Measurements from ENCODE around the gene PSPN. TPM values are rescaled to one million over a fixed set of nuclear protein-coding genes. Genes with fewer than 3 reads are reported as not detected.
"Not testable (repeated sequence)": the region's sequence is repeated elsewhere in the genome, so short reads cannot be mapped to it uniquely, and the experiment has no call there.

Gene PSPN
- total and polyA plus RNA-seq, 9 of the 15 experiments (the other 6 are each of a cell fraction or from before 2014, with no cell fraction given): 0.21 to 1.1 (median 0.58) TPM

- 57% methylated on average over 18 of the region's 23 CpGs for WGBS (ENCODE audit: insufficient coverage, low coverage, missing lambda C conversion rate)
- H3K36me3 ChIP-seq (ENCODE audit: control insufficient read depth, insufficient read depth, low read length); in situ Hi-C loops (cut with MboI); H3K4me2 ChIP-seq (ENCODE audit: insufficient read depth, low read length); H3K9me1 ChIP-seq (ENCODE audit: control insufficient read depth, insufficient read depth, low read length); CTCF ChIA-PET (ENCODE audit: low intra/inter-chr PET ratio); BruUV-seq (replicated peaks); H3K27me3 ChIP-seq (ENCODE audit: control insufficient read depth in 2 of 2, insufficient read depth in 2 of 2, low read length in 2 of 2); H4K20me1 ChIP-seq (replicated peaks; ENCODE audit: control insufficient read depth, insufficient read depth, low read length); H3K9me3 ChIP-seq (replicated peaks; ENCODE audit: control insufficient read depth, insufficient read depth, low read depth, low read length); DNase-seq (ENCODE audit: extremely low read depth in 1 of 4, low spot score in 3 of 4); H2AFZ ChIP-seq (ENCODE audit: low read depth, low read length); FAIRE-seq; H3K27ac ChIP-seq (ENCODE audit: extremely low read depth, low read depth, low read length); intact Hi-C loops (cut with micrococcal nuclease); H3K79me2 ChIP-seq (ENCODE audit: control insufficient read depth, insufficient read depth, low read length); H3K4me3 ChIP-seq: not testable (repeated sequence)
- ATAC-seq: peak; percentile 26; the same call in 1 of the 3 replicates
- TF ChIP-seq ZNF121 (CRISPR knock-in tag; conservative IDR thresholded peaks at IDR 0.05): peak; percentile 80
- peak; percentile 51 for TF ChIP-seq EGR1 (conservative IDR thresholded peaks at IDR 0.05)
- H3K4me1 ChIP-seq (replicated peaks in 1 of 2; ENCODE audit: control insufficient read depth in 2 of 2, insufficient read depth in 2 of 2, low read length in 2 of 2): peaks cover 0 to 13% of the 10 kb centered on the region in 2 experiments; a peak in 3 of 5 replicates
- H3K9ac ChIP-seq (ENCODE audit: insufficient read depth in 1 of 2, low read depth in 2 of 2, low read length in 2 of 2): peak overlapping the region in 1 of 2 experiments; percentile 50; a peak in 1 of 4 replicates
- POLR2A ChIA-PET: interaction anchor here (1.0 kb wide), 1 partner anchor 24 kb away, joined by 3 read pairs; the partner anchor contains the start of gene KHSRP
These were observed 24.6 kb upstream of the PSPN start for GRCh38 chr19:6400062-6400944.

DNA sequence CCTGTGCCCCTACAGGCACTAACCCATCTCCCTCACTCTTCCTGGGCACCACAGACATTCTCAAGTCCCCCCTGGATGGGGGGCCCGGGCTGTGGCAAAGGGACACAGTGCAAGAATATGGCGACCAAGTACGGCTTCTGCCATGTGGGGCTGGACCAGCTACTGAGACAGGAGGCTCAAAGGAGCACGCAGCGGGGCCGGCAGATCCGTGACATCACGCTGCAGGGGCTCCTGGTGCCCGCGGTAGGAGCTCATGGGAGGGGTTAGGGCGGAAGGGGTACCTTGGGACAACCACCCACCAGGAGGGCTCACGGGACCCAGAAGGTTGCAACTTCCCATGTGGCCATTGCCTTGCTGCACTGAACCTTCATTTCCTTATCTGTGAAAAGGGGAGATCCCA is 20.6 kb upstream of the PSPN start:
- Histone ChIP-seq H3K27ac (ENCODE audit: extremely low read depth, low read depth, low read length) (no peak overlapping the region), H4K20me1 (replicated peaks; ENCODE audit: control insufficient read depth, insufficient read depth, low read length) (no peaks in the 10 kb centered on the region), H3K4me3 (no peak overlapping the region), H3K79me2 (ENCODE audit: control insufficient read depth, insufficient read depth, low read length) (peaks cover 18% of the 10 kb centered on the region), H3K4me2 (ENCODE audit: insufficient read depth, low read length) (no peak overlapping the region), H3K9me1 (ENCODE audit: control insufficient read depth, insufficient read depth, low read length) (no peaks in the 10 kb centered on the region), H3K9me3 (replicated peaks; ENCODE audit: control insufficient read depth, insufficient read depth, low read depth, low read length) (no peaks in the 10 kb centered on the region), H2AFZ (ENCODE audit: low read depth, low read length) (no peak overlapping the region), H3K27me3 (ENCODE audit: control insufficient read depth in 2 of 2, insufficient read depth in 2 of 2, low read length in 2 of 2) (no peaks in the 10 kb centered on the region), H3K4me1 (replicated peaks in 1 of 2; ENCODE audit: control insufficient read depth in 2 of 2, insufficient read depth in 2 of 2, low read length in 2 of 2) (peaks cover 8 to 22% of the 10 kb centered on the region in 2 experiments; a peak in 3 of 5 replicates), H3K36me3 (ENCODE audit: control insufficient read depth, insufficient read depth, low read length) (peaks cover 9% of the 10 kb centered on the region; the same call in 2 of the 3 replicates), H3K9ac (ENCODE audit: insufficient read depth in 1 of 2, low read depth in 2 of 2, low read length in 2 of 2) (0 out of 4 replicates have a peak overlapping the region, but pooled peaks of 1 of the 2 experiments have one; percentile 1)
- POLR2A ChIA-PET: interaction anchor here (1.4 kb wide), 1 partner anchor 17 kb away, joined by 4 read pairs; no protein-coding TSS in a partner anchor
- TF ChIP-seq MTA3 (IDR thresholded peaks at IDR 0.05; ENCODE audit: borderline replicate concordance): no peak
- TF ChIP-seq, protein P1, sequence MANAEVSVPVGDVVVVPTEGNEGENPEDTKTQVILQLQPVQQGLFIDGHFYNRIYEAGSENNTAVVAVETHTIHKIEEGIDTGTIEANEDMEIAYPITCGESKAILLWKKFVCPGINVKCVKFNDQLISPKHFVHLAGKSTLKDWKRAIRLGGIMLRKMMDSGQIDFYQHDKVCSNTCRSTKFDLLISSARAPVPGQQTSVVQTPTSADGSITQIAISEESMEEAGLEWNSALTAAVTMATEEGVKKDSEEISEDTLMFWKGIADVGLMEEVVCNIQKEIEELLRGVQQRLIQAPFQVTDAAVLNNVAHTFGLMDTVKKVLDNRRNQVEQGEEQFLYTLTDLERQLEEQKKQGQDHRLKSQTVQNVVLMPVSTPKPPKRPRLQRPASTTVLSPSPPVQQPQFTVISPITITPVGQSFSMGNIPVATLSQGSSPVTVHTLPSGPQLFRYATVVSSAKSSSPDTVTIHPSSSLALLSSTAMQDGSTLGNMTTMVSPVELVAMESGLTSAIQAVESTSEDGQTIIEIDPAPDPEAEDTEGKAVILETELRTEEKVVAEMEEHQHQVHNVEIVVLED (CRISPR knock-in tag; IDR thresholded peaks at IDR 0.05): no peak
- DNase-seq (ENCODE audit: extremely low read depth in 1 of 4, low spot score in 3 of 4): no peak
- WGBS (ENCODE audit: insufficient coverage, low coverage, missing lambda C conversion rate): 74% methylated on average over 9 of the region's 12 CpGs
- CTCF ChIA-PET (ENCODE audit: low intra/inter-chr PET ratio): no interaction called here
- FAIRE-seq: no peak
- intact Hi-C loops (cut with micrococcal nuclease): no loop called here
- ATAC-seq: no peak
- no TSS peak for BruUV-seq (replicated peaks)
- in situ Hi-C loops (cut with MboI): no loop called here
